ENCODE data around the gene TDP1.
A peak's percentile ranks its signal among the peaks of the same experiment; 100 is the strongest.

The TDP1 gene

DNA sequence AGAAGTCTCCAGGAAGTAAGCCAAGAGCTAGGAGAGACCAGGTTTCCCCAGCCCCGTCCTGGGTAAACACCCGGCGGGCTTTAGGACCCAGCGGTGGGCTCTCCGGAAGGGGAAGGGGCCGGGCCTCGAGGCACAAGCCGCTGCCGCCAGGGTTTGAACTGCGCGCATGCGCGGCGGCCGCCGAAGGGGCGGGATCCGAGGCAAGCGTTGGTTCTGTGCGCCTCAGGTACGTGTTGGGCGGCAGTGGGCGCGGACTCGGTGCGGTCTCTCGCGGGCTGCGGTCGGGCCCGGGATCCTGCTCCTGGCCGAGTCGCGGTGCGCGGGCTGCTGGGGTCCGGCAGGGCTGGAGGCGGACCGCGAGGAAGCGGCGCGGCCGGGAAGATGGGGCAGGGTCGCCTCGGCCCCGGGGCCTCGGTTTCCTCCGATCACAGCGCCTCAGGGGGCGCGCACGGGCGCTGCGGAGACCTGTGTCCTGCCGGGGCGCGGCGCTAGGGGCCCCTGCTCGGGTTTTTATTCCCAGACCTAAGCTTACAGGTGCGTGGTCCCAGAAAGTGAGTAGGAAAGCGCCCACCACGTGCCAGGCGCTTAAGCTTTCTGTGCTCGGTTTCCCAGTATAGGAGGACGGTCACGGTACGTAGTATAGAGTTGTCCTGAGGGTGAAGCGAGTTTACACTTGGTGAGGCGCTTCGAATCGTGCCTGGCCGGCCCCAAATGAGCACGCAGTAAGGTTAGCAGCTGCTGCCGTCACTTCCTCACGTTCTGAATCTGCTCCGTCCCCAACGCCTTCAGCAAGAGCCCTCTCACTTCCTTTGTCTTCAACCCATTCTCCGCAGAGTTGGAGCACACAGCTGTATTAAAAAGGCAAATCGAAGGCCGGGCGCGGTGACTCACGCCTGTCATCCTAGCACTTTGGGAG lies at the start of gene TDP1:
TSS of gene TDP1 (plus strand) at position 183 of the 916 bp plus-strand sequence. CDS start 7,188 bp downstream, outside the sequence.
- peak; percentile 74 for DNase-seq (ENCODE audit: insufficient read length, low spot score)
- FAIRE-seq = peak; percentile 94

DNA sequence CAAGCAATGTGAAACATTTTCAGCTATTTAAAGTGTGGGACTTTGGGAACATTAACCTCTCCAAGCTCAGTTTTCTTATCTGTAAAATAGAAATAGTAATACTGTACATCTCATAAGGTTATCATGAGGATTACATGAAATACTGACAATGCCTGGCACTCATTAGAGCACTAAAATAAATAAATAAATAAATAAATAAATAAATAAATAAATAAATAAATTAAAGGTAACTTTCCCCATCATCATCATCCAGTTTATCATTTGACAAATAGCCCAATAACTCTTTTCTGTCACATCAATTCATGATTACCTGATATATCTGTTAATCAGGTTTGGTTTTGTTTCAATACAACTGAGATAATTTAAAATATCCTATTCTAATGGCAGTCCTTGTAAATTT lies 49.7 kb upstream of the TDP1 start:
- FAIRE-seq = no peak
- no peak for DNase-seq (ENCODE audit: insufficient read length, low spot score)

DNA sequence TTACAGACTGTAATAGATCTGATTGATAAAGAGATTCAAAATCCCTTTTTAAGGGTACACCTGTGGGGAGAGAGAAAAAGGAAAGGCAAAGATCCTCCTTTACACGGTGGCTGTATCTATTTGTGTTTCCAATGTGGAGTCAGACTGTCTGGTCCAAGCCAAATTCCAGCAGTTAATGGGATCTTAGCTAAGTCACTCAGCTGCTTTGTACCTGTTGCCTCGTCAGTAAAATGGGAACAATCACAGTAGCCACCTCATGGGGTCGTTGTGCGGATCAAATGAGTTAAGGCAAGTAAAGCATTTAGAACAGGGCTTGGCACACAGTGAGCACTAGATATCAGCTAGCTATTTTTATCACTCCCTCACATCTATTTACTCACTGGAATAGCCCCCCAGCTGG lies 48.1 kb upstream of the TDP1 start:
- FAIRE-seq (no peak), DNase-seq (ENCODE audit: insufficient read length, low spot score) (no peak)

DNA sequence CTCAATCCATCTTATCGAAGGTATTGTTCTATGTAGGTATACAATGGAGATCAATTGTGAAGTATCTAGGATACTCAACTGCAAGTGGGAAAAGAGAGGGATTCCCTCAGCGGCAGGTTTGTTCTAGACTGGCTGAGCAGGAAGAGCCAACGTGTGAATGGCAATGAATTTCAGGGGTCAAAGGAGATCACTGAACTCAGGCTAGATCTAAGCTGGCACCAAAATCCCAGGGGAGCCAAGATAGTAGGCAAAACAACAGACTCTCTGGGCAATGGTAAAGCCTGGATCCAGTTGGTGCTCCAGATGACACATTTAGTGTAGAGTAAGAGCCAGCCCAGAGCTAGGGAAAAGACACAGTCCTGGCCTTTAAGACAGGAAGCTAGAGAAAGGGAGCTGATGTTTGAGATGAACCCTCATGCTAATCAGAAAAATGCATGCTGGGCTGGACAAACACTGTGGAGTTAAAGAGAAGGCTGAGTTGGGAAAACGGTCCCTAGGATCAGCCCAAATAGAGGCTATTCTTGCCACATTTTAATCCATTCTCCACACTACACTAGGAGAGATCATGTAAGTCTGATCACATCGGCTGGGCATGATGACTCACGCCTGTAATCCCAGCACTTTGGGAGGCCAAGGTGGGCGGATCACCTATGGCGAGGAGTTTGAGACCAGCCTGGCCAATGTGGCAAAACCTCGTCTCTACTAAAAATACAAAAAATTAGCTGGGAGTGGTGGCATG lies 46.8 kb upstream of the TDP1 start:
- FAIRE-seq = no peak
- no peak for DNase-seq (ENCODE audit: insufficient read length, low spot score)

DNA sequence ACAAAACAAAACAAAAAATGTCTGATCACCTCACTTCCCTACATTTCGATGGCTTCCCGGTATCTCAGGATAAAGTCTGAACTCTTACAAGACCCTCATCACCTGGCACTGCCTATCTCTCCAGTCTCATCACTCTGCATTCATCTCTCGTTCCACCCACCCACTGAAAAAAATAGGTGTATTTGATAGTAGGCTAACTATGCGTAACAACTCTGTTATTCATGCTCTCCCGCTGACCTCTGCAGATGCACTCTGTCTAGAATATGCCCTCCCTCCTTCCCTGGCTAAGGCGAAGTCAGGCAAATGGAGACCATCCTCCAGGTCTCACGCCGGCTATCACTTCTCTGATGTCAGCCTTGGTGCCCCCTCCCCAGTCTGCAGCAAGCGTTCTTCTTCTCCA lies 46.1 kb upstream of the TDP1 start:
- FAIRE-seq = no peak
- DNase-seq (ENCODE audit: insufficient read length, low spot score) = no peak

DNA sequence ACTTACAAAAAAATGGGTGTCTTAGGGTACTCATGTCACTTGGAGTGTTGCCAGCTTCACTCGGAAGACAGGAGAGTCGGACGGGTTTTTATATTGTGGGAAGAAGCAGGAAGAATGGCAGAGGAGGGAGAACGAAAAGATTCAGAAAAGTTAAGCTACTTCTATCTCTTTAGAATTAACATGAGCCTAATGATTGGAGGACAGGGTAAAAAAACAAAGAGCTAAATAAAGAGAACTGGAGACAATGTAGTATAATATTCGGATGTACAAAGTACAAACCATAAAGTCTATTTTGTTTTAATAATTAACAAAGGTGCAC lies 45.1 kb upstream of the TDP1 start:
- FAIRE-seq = no peak
- DNase-seq (ENCODE audit: insufficient read length, low spot score) = no peak

DNA sequence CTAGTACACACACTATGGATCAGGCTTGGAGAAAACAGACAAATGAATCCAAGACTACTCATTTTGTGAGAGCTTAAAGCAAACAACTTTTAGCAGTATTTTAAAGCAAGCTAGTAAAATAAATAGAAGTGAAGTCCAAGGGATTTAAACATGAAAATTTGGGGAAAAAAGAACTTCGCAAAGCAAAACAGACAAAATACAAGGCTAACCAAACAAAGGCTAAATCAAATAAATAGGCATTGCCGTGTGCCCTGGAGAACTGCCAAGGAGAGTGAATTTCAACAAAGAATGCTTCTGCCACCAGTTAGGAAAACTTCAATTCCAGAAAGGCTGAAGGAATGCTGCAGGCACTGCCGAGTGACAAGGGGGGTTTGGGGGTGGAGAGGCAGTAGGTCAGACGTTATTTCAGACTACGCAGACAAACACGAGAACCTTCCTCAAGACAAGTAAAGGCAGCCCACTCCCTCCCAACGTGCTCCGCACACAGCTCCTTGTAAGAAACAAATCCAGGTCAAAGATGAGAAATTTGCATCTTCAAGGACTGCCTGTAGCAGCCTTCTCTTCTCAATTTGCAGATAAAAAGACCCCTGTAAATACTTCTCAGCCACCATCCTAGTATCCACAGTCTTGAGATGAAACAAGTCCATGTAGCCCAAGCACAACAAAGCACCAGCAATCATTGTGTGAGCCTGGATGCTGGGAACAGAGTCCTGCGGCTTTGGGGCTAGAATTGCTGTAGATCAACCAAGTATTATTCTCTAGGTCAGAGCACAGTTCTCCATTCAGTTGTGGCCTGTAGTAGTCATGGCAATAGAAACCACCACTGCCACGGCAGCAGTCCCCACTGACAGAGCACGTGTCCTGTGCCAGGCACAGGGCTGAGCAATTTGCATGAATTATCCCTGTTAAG lies 44.5 kb upstream of the TDP1 start:
- no peak for FAIRE-seq
- DNase-seq (ENCODE audit: insufficient read length, low spot score) = no peak

DNA sequence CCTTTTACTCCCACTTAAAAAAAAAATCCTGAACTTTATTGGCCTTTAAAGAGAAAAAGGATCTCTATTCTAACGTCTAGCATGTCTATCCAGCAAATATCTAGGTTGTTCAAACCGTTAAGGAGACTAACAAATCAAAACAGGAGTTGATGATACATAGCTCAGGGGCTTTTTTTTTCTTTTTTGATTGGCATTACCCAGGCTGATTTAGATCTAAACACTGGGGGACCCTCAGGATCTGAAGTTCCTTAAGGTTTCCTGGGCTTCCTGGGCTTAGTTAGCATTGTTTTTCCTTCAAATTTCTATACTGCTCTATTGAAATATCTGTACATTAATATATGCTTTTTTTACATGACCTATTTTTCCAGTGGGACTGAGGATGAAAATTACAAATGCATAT lies 43.5 kb upstream of the TDP1 start:
- FAIRE-seq (no peak), DNase-seq (ENCODE audit: insufficient read length, low spot score) (no peak)

DNA sequence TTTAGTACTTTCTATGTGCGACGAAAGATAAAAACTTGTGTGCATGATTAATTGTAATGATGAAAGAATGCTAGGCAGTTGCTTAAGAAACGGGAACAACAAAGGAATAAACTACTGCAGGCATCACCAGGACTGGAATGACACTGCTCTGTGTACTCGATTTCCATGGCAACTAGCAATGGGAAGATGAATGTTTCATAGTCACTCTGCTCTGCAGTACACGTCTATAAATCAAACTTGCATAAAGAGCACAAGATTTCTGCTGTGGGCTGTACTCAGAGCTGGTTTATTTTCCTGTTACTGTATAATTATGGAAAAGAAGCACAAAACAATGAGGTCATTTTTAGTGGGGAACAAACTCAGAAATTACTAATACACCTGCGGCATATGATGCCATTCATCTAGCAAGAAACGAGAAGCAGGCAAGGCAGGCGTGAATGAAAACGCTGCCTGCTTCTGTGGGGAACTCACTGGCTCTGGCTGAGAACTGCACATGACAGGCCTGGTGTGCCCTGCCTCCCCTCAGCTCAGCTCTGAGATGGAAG lies 43.0 kb upstream of the TDP1 start:
- no peak for DNase-seq (ENCODE audit: insufficient read length, low spot score)
- FAIRE-seq = no peak

DNA sequence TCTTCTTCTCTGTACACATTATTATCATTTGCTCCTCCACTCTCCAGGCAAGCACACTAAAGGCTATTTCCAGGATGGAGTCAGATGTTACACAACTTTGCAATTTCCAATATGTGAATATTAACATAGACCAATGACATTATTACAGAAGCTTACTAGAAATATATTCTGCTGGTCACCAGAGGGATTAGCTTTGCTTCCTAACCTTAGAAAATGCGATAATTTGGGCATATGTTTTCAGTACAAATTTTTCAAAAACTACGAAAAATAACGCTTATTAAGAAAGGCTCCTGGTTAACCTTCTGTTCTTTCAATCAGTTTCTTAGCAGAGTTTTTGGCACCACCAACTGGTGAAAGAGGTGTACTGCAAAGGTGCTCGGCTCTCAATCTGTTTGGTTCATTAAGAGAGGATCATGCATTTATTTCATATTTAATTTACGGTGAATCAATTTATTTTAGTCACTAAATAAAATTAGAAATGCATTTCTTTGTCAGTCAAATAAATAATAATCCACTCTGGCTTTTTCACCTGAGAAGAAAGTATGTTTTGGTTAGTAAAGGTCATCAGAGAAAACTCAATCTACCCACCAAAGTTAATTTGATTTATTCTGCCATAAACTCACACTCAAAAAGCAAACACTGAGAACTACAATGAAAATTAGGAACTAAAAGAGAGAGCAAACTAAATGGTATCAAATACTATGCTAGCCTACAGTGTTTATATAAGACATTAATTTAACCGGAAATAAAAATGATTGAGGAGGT lies 40.4 kb upstream of the TDP1 start:
- FAIRE-seq = peak; percentile 44
- peak; percentile 35 for DNase-seq (ENCODE audit: insufficient read length, low spot score)

DNA sequence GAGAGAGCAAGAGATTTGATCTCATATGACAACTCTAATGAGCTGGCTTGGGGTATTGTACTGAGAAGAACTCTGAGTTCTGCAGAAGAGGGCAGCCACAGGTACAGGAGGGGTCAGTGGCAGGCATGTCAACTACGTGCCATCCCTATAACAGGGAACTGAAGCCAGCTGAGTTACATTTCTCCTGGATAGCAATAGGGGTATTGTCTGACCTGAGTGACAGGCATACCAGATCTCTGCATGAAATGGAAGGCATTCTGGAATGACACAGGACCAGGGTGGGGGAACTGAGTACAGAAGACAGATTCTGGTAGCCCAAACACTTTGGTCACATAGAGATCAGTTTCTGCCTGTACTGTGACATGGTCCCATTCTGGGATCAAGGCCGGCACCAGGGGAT lies 37.0 kb upstream of the TDP1 start:
- FAIRE-seq (no peak), DNase-seq (ENCODE audit: insufficient read length, low spot score) (no peak)

DNA sequence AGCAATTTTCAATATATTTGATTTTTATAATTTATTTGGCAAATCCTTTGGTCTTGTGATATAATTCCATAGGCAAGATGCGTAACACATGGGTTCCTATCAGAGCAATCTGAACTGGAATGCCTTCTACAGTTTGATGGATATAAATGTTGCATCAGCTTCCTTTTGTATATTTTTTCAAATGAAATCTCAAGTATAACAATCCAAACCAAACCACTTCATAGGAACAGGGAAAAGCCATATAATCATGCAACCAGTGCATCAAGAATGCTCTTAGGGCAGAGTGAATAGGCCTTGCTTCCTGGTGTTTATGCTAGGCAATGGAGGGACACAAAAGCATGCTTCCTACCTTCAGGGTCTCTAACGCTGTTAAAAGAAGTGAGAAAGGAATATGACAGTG lies 35.7 kb upstream of the TDP1 start:
- FAIRE-seq = no peak
- no peak for DNase-seq (ENCODE audit: insufficient read length, low spot score)

DNA sequence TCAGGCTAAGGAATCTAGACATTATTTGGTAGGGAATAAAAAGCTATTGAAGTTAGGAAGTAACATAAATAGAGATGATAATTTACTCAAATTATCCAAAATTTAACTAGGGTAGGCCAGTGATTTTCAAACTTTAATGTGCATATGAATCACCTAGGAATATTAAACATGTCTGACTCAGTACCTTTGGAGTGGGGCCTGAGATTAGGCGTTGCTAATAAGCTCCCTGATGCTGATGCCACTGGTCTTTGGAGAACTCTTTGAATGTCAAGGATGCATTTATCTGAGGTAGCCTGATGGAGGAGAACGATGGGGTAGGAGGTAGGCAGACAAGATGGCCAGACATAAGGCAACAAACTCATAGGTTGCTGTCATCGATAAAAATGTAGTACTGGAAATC lies 34.4 kb upstream of the TDP1 start:
- DNase-seq (ENCODE audit: insufficient read length, low spot score) = no peak
- FAIRE-seq = no peak

DNA sequence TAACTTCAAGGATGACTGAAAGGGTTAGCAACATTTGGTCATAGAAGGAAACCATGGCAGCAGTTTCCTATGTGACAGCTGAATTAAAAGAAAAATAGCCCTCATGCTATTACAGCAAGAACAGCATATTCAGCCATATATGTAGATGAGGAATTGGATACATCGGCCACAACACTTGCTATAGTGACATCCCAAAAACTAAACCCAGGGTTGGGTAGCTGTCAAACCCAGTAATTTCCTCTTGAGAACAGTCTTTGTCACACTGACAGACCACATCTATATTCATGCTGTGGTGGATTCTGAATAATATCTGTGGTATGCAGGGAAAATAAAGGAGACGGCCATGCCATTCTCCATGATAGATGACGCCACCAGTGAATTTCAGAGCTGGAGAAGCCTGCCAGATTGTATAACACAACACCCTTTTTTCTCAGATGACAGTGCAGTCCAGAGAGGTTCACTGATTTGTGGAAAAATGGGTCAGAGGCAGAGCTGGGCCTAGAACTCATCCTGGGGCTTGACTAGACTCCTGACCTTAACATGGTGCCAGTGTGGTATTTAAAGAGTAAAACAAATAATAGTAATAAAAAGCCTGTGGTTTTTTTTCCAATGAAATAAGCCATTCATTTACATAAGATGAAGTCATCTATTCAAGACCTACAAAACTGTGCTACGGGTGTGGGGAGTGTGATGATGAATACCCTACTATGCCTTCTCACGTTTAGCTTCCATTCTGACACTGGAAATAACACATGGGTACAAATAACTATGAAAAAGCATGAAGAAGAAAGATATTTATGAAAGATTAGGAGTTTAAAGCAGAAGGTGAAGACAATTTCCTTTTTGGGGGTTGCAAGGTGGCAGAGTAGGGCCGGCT lies 33.5 kb upstream of the TDP1 start:
- FAIRE-seq (no peak), DNase-seq (ENCODE audit: insufficient read length, low spot score) (no peak)

DNA sequence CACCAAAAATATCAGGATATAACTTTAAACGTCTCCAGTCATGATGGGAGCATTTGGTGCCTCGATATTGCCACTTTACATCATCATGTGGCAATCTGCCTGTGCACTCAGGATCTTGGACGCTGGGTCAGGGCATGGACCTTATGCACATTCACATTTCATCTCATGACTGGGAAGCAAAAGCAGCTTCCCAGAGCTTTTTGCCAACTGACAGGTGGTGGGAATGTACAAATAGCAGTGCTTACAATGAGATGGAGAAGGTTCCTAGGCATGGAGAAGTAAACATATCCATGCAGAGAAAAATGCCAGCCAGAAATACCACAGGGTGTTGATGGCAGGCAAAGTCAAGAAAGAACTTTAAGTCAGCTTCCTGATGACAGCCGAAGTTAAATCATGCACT lies 31.5 kb upstream of the TDP1 start:
- no peak for FAIRE-seq

DNA sequence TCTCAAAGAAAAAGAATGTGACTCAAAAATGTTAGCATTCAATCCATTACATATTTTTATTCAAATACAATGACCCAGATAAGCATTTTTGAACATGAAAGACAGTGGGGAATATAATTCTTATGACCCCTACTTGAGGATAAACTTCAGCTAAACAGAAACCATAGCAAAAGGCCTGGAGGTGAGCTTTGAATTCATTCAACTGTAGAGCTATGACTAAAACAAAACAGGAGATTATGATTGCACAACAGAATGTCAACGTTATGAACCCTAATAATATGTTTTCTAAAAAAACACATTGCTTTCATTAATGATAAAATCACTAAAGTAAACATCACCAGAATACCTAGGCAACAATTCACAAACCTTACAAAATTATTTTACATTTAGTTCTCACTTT lies 29.0 kb upstream of the TDP1 start:
- no peak for FAIRE-seq
- no peak for DNase-seq (ENCODE audit: insufficient read length, low spot score)

More for the DNA sequence above, 31.5 kb upstream of the TDP1 start:
- no peak for DNase-seq (ENCODE audit: insufficient read length, low spot score)

DNA sequence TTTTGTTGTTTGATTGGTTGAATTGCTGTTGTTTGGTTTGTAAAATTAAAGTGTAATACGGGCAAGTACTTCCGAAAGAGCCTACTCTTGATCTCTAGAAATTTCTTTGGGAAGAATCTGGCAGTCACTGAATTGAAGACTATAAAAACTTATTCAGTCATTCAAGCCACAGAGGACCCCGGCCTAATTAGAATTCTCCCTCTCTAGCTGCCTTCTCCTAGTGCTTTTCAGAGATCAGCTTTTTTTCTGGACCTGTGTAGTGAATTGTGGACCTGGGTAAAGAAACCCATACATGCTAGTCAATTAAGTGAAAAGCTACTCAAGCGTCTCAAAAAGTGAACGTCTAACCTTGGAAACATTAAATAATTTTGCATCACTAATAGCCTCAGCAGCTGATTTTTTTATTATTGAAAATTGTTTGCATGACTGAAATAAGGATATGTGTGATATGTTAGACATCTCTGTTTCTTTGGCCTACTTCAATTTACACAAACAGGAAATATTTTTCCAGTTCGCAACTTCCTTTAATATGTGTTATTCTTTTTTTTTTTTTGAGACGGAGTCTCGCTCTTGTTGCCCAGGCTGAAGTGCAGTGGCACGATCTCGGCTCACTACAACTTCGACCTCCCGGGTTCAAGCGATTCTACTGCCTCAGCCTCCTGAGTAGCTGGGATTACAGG lies 28.4 kb upstream of the TDP1 start:
- FAIRE-seq (no peak), DNase-seq (ENCODE audit: insufficient read length, low spot score) (no peak)

DNA sequence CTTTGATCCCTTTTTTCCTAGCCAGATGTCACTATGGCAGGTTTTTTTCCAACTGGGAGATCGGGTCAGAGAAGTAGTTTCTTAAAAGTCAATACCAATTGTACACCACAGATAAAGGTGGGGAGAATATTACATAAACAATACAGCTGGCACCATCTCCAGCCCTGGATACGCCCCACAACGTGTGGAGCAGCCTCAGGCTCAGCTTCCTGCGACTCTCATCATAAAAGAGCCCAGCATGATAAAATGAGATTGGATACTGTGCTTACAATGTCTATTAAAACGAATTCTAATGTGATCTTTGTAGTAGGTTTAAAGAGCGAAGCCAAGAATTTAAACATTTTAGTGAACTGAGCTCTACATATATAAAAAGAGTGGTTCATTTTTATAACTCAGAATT lies 22.7 kb upstream of the TDP1 start:
- FAIRE-seq = no peak
- DNase-seq (ENCODE audit: insufficient read length, low spot score) = no peak
